NCI-H69 (cell line): ENCODE data around the gene MMP14.
"Not testable (repeated sequence)": the region's sequence is repeated elsewhere in the genome, so short reads cannot be mapped to it uniquely, and the experiment has no call there.

Experiments
- DNase-seq: peaks from one replicate; lab custom pipeline; 2025; lab: John Stamatoyannopoulos, UW

Gene MMP14

GRCh38 chr14:22842211-22843122 lies 6.1 kb downstream of the MMP14 start:
- no peak for DNase-seq

- DNase-seq = no peak
Observed at GRCh38 chr14:22843123-22843925, 6.9 kb downstream of the MMP14 start.

GRCh38 chr14:22844221-22845102 lies 8.1 kb downstream of the MMP14 start:
- no peak for DNase-seq

DNA sequence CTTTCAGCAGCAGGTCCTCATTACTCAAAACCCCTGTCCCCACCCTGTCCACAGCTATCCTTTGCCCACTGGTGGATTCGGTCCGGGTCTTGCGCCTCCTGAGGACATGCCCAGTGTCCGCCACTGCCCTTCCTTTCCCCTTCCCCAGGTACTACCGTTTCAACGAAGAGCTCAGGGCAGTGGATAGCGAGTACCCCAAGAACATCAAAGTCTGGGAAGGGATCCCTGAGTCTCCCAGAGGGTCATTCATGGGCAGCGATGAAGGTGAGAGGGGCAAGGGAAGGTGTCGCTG lies 8.7 kb downstream of the MMP14 start:
- DNase-seq = no peak

- no peak for DNase-seq
Observed at GRCh38 chr14:22845821-22846625, 9.6 kb downstream of the MMP14 start.

DNA sequence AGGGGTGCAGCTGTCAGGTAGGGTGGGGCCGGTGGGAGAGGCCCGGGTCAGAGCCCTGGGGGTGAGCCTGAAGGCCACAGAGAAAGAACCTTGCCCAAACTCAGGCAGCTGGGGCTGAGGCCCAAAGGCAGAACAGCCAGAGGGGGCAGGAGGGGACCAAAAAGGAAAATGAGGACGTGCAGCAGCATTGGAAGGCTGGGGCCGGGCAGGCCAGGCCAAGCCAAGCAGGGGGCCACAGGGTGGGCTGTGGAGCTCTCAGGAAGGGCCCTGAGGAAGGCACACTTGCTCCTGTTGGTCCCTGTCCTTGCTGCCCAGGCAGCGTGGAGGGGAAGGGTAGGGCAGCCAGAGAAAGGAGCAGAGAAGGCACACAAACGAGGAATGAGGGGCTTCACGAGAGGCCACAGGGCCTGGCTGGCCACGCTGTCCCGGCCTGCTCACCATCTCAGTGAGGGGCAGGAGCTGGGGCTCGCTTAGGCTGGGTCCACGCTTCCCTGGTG lies 10.5 kb downstream of the MMP14 start:
- DNase-seq = no peak

DNA sequence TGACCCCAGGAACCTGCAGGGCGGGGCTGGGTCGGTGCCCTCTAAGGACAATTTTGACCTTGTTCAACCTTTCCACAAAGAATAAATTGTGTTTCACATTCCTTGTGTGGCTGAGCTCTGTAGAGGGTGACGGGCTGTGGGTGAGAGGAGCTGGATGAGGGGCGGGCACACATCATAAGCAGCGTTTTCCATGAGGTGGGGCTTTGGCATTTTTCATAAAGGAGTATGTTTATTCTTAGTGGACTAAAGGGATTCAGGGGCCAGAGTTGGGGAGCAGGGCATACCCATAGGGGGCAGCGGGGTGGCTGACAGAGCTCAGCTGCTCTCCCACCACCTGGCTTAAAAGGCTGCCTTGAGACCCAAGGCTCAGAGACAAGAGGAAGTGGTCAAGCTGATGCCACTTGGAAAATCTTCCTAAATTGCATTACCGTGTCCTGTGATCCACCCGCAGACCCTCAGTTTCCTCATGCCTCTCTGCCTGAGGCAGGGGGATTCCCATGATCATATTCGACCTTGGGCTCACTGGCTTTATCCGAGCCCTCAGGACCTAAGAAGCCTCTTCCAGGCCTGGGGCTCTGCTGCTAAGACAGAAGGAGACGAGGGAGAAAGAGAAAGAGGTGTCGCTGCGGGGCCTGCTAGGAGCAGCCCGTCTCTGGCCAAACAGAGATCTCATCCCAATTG lies 11.4 kb downstream of the MMP14 start:
- DNase-seq = no peak

DNA sequence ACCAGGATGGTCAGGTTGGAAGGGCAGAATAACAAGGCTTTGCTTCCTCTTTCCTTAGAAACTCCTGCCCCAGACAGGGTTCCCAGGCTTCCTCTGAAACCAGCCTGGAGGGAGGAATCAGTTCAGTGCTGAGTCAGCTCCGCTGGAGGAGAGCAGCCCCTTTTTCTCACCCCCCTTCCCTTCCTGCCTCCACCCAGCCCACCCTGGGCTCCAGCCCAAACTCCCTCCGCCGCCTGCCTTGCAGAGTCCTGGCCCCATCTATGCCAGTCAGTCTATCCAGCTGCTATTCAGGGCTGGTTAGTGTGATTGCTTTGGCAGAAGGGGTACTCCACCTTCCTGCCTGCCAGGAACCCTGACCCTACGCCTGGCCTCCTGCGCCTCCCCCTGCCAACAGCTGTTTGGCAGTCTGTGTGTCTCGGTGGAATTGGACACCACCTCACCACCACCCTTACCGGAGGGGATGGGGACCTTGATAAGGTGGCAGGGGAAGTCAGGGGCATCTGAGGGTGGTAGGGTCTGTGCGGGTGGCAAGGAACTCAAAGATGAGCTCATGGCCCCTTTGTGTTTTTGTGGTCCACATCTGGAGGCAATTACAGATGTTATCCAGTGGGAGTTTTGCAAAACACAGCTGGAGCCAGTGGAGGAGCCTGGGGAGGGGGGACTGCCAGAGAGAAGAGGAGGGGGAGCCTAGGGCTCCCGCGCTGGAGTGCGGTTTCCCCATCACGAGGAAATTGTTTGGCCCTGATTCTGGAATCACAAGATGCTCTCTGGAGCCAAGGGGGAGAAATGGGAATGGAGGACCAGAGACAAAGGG lies 12.2 kb downstream of the MMP14 start:
- DNase-seq = peak; percentile 62

DNA sequence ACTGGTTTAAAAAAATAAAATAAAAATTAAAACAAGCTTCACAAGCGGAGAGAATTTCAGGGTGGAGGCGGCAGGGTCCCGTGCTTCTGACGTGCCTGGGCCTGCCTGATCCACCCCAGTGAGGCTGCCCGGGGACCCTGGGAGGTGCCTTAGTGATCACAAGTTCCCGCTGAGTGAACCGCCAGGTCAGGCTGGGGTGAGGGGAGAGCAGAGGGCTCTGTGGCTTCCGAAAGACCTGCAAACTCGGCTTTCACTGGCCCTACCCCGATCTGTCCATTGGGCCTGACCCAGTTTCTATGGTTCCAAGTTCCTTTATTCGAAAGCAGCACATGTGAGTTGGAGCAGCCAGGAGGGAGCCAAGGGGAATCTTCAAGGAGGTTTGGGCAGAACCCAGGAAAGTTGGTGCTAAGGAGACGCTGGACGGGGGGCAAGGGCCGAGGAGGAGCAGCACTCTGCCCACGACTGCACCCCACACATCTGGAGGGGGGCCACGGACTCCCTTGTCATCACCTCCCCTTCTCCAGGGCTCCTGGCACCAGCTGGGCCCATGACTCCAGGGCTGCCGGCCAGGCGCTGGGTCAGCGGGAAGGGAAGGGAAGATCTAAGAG lies 12.9 kb downstream of the MMP14 start:
- DNase-seq = peak; percentile 40

GRCh38 chr14:22850944-22851764 lies 14.8 kb downstream of the MMP14 start:
- no peak for DNase-seq

DNA sequence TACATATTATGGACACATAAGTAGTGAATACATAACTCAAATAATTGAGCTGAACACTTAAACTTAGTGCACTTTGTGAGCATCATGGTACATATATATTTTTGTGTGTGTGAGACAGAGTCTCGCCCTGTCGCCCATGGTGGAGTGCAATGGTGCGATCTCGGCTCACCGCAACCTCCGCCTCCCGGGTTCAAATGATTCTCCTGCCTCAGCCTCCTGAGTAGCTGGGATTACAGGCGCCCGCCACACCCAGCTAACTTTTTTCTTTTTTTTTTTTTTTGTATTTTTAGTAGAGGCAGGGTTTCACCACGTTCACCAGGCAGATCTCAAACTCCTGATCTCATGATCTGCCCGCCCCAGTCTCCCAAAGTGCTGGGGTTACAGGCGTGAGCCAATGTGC lies 15.8 kb downstream of the MMP14 start:
- DNase-seq = not testable (repeated sequence)

- no peak for DNase-seq
Observed at GRCh38 chr14:22852599-22852939, 16.2 kb downstream of the MMP14 start.

- peak; percentile 84 for DNase-seq
Observed at GRCh38 chr14:22852940-22853767, 16.8 kb downstream of the MMP14 start.

DNA sequence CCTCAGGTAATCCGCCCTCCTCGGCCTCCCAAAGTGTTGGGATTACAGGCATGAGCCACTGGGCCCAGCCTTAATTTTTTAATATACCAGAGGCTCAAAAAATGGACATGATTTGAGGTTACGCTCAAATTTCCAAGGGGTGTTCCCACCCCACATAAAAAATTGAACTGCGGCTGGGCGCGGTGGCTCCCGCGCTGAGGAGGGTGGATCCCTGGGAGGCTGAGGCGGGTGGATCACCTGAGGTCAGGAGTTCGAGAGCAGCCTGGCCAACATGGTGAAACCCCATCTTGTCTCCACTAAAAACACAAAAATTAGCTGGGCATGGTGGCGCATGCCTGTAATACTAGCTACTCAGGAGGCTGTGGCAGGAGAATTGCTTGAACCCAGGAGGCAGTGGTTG lies 17.9 kb downstream of the MMP14 start:
- not testable (repeated sequence) for DNase-seq

GRCh38 chr14:22854963-22855724 lies 18.8 kb downstream of the MMP14 start:
- DNase-seq = no peak

GRCh38 chr14:22856428-22856827 lies 20.0 kb downstream of the MMP14 start:
- DNase-seq = no peak

DNA sequence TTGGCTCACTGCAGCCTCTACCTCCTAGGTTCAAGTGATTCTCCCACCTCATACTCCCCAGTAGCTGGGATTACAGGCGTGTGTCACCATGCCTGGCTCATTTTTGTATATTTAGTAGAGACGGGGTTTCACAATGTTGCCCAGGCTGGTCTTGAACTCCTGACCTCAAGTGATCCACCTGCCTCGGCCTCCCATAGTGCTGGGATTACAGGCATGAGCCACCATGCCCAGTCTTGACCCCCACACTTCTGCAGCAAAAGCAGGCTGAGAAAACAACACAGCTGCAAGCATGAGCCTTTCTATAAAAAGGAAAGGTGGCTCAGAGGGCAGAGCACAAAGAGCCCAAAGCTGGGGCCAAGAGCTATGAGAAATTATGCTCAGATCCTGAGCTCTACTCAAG lies 24.0 kb downstream of the MMP14 start:
- not testable (repeated sequence) for DNase-seq
